Thoracic aorta (tissue), 2 donors: ENCODE results near the gene SLC46A1. TPM values are rescaled to one million over a fixed set of nuclear protein-coding genes. Genes with fewer than 3 reads are reported as not detected.

Experiments used
- ATAC-seq: fragments of 150-250 bp; one replicate; pipeline ENCODE4 v1.8.0; 2017; ENCODE audit warnings: low read depth; ENCODE audit not compliant: insufficient number of reproducible peaks, low FRiP score
- DNase-seq: peaks from one replicate; pipeline ENCODE4 v3.0.0-alpha.2; 2020; ENCODE audit warnings: low spot score
- H3K27ac ChIP-seq, 2 donors: fragments of 200-600 bp; sonication (generic); 1 replicate in 1 of 2; 2 replicates in 1 of 2; pipeline ENCODE4 v1.5.1; 2016; ENCODE audit warnings: mild to moderate bottlenecking in 2 of 2, moderate library complexity in 2 of 2
- H3K27me3 ChIP-seq: fragments of 200-600 bp; sonication (generic); replicated peaks from 2 replicates; pipeline ENCODE4 v1.6.0; 2016; ENCODE audit warnings: mild to moderate bottlenecking; ENCODE audit not compliant: insufficient read depth
- H3K36me3 ChIP-seq: fragments of 200-600 bp; sonication (generic); one replicate; pipeline ENCODE4 v1.5.1; 2016
- H3K4me1 ChIP-seq, 2 donors: fragments of 200-600 bp; sonication (generic); 1 replicate in 1 of 2; 2 replicates in 1 of 2; pipeline versions ENCODE4 v1.5.1 to v1.6.0; 2016; ENCODE audit warnings: low read depth in 2 of 2, mild to moderate bottlenecking in 1 of 2; ENCODE audit not compliant: control insufficient read depth in 1 of 2
- H3K4me3 ChIP-seq: fragments of 200-600 bp; sonication (generic); 2 replicates; pipeline ENCODE4 v1.5.1; 2016; ENCODE audit warnings: mild to moderate bottlenecking
- H3K9me3 ChIP-seq: fragments of 200-600 bp; sonication (generic); 2 replicates; pipeline ENCODE4 v1.5.1; 2016
- total RNA-seq, 2 donors: library from RNA; depleted of rRNA; stranded (reverse); fragments of >200 nt; gene quantifications; one replicate each; pipeline versions ENCODE4 v1.1.0 to v1.2.3, GENCODE V29; 2016
- TF ChIP-seq, protein P1 (sequence below): fragments of 200-600 bp; sonication (generic); IDR thresholded peaks from one replicate; pipeline ENCODE4 v1.5.1; 2019; ENCODE audit warnings: antibody characterized with exemption

Gene SLC46A1
- total RNA-seq, 2 donors from 2014 or later, result 11.9 to 29.2 TPM

- no peak for DNase-seq
Measured at GRCh38 chr17:28368915-28369683, 36.9 kb downstream of the SLC46A1 start.

GRCh38 chr17:28368306-28368831 is 37.6 kb downstream of the SLC46A1 start:
- H3K4me3 ChIP-seq, result no peak overlapping the region
- H3K9me3 ChIP-seq, result no peaks in the 10 kb centered on the region
- DNase-seq (no peak), ATAC-seq (no peak)
- peaks cover 10% of the 10 kb centered on the region for H3K36me3 ChIP-seq
- no peak overlapping the region for H3K27ac ChIP-seq
- TF ChIP-seq, protein P1, sequence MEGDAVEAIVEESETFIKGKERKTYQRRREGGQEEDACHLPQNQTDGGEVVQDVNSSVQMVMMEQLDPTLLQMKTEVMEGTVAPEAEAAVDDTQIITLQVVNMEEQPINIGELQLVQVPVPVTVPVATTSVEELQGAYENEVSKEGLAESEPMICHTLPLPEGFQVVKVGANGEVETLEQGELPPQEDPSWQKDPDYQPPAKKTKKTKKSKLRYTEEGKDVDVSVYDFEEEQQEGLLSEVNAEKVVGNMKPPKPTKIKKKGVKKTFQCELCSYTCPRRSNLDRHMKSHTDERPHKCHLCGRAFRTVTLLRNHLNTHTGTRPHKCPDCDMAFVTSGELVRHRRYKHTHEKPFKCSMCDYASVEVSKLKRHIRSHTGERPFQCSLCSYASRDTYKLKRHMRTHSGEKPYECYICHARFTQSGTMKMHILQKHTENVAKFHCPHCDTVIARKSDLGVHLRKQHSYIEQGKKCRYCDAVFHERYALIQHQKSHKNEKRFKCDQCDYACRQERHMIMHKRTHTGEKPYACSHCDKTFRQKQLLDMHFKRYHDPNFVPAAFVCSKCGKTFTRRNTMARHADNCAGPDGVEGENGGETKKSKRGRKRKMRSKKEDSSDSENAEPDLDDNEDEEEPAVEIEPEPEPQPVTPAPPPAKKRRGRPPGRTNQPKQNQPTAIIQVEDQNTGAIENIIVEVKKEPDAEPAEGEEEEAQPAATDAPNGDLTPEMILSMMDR, result no peak
- peaks cover 9 to 26% of the 10 kb centered on the region in 2 donors for H3K4me1 ChIP-seq
- no peaks in the 10 kb centered on the region for H3K27me3 ChIP-seq

More at GRCh38 chr17:28368915-28369683, 36.9 kb downstream of the SLC46A1 start:
- Histone ChIP-seq H3K36me3 (peaks cover 3% of the 10 kb centered on the region), H3K4me3 (no peak overlapping the region), H3K27me3 (no peaks in the 10 kb centered on the region), H3K27ac (no peak overlapping the region), H3K4me1 (peaks cover 11 to 28% of the 10 kb centered on the region in 2 donors), H3K9me3 (no peaks in the 10 kb centered on the region)
- TF ChIP-seq, protein P1, result no peak
- no peak for ATAC-seq

GRCh38 chr17:28367641-28368305 is 38.2 kb downstream of the SLC46A1 start:
- TF ChIP-seq, protein P1, result no peak
- Histone ChIP-seq H3K36me3 (peaks cover 16% of the 10 kb centered on the region), H3K27me3 (no peaks in the 10 kb centered on the region), H3K9me3 (no peaks in the 10 kb centered on the region), H3K4me3 (no peak overlapping the region), H3K4me1 (peaks cover 3 to 20% of the 10 kb centered on the region in 2 donors), H3K27ac (no peak overlapping the region)
- ATAC-seq (no peak), DNase-seq (no peak)

- Histone ChIP-seq H3K27ac (no peak overlapping the region), H3K27me3 (no peaks in the 10 kb centered on the region), H3K4me3 (no peak overlapping the region), H3K9me3 (no peaks in the 10 kb centered on the region), H3K4me1 (peaks cover 0 to 14% of the 10 kb centered on the region in 2 donors), H3K36me3 (peaks cover 27% of the 10 kb centered on the region)
- ATAC-seq (no peak), DNase-seq (no peak)
- TF ChIP-seq, protein P1, result no peak
Measured at GRCh38 chr17:28366605-28367004, 39.4 kb downstream of the SLC46A1 start.

GRCh38 chr17:28365487-28365886 is 40.5 kb downstream of the SLC46A1 start:
- ATAC-seq, result no peak
- peaks cover 37% of the 10 kb centered on the region for H3K36me3 ChIP-seq
- H3K4me3 ChIP-seq, result no peak overlapping the region
- peaks cover 0 to 6% of the 10 kb centered on the region in 2 donors for H3K4me1 ChIP-seq
- DNase-seq, result no peak
- TF ChIP-seq, protein P1, result no peak
- no peak overlapping the region for H3K27ac ChIP-seq
- no peaks in the 10 kb centered on the region for H3K27me3 ChIP-seq
- H3K9me3 ChIP-seq, result no peaks in the 10 kb centered on the region
